Calu3 (cell line): ENCODE data around the gene ACTA2. TPM values are rescaled to one million over a fixed set of nuclear protein-coding genes. Genes with fewer than 3 reads are reported as not detected.

Source experiments
- BruUV-seq: library from RNA; stranded (reverse); fragments of 400-500 nt; replicated peaks from 2 replicates; lab custom pipeline; 2021; lab: Mats Ljungman, UMichigan
- CTCF ChIA-PET: fragments of 300-600 bp; sonication (Branson Sonifier 250); formaldehyde crosslinking; loops from one replicate; lab custom pipeline; 2022; ENCODE audit warnings: antibody characterized with exemption; lab: Charles Lee
- DNase-seq: peaks from one replicate; pipeline ENCODE4 v3.0.0; 2022
- H3K27ac Mint-ChIP-seq: one replicate; pipeline ENCODE4 v1.8.0; 2022; ENCODE audit warnings: mixed read lengths; ENCODE audit not compliant: unreplicated experiment
- H3K27me3 Mint-ChIP-seq: one replicate; pipeline ENCODE4 v1.8.0; 2022; ENCODE audit warnings: mixed read lengths; ENCODE audit not compliant: unreplicated experiment
- H3K36me3 Mint-ChIP-seq: one replicate; pipeline ENCODE4 v1.8.0; 2022; ENCODE audit warnings: mild to moderate bottlenecking, moderate library complexity, mixed read lengths; ENCODE audit not compliant: insufficient read depth, unreplicated experiment
- H3K4me1 Mint-ChIP-seq: one replicate; pipeline ENCODE4 v1.8.0; 2022; ENCODE audit warnings: mild to moderate bottlenecking, low read depth, mixed read lengths; ENCODE audit not compliant: unreplicated experiment
- H3K4me3 Mint-ChIP-seq: one replicate; pipeline ENCODE4 v1.8.0; 2022; ENCODE audit warnings: mild to moderate bottlenecking, low read depth, moderate library complexity, mixed read lengths; ENCODE audit not compliant: unreplicated experiment
- H3K9me3 Mint-ChIP-seq: one replicate; pipeline ENCODE4 v1.8.0; 2022; ENCODE audit warnings: low read depth, mixed read lengths; ENCODE audit not compliant: unreplicated experiment
- CTCF ChIP-seq: fragments of 200-600 bp; IDR thresholded peaks from one replicate; pipeline ENCODE4 v1.8.0; 2022; ENCODE audit warnings: antibody characterized with exemption; ENCODE audit not compliant: unreplicated experiment
- intact Hi-C: fragments of 100-400 bp; cut with micrococcal nuclease; formaldehyde crosslinking; loops from one replicate; pipeline ENCODE4 v1.10.0; 2022; ENCODE audit not compliant: unreplicated experiment
- total RNA-seq: library from RNA; stranded (reverse); gene quantifications from 2 replicates; pipeline ENCODE4 v1.2.3, GENCODE V29; 2022

ACTA2 gene
- total RNA-seq, 1 experiment from 2014 or later = 1.0 TPM

- H3K4me3 Mint-ChIP-seq = no peak overlapping the region
- no peaks in the 10 kb centered on the region for H3K9me3 Mint-ChIP-seq
- TF ChIP-seq CTCF = no peak
- DNase-seq = no peak
- peaks cover 7% of the 10 kb centered on the region for H3K4me1 Mint-ChIP-seq
- no peaks in the 10 kb centered on the region for H3K36me3 Mint-ChIP-seq
- CTCF ChIA-PET = no interaction called here
- no TSS peak for BruUV-seq
- intact Hi-C loops = no loop called here
- no peaks in the 10 kb centered on the region for H3K27me3 Mint-ChIP-seq
- H3K27ac Mint-ChIP-seq = no peak overlapping the region
Measured at GRCh38 chr10:88919041-88919440, 33.5 kb downstream of the ACTA2 start.

GRCh38 chr10:88918191-88918905, 34.2 kb downstream of the ACTA2 start:
- Mint-ChIP-seq H3K36me3 (no peaks in the 10 kb centered on the region), H3K4me1 (peaks cover under 1% of the 10 kb centered on the region), H3K27ac (no peak overlapping the region), H3K4me3 (no peak overlapping the region), H3K27me3 (no peaks in the 10 kb centered on the region), H3K9me3 (no peaks in the 10 kb centered on the region)
- BruUV-seq = no TSS peak
- no peak for TF ChIP-seq CTCF
- DNase-seq = no peak
- intact Hi-C loops = no loop called here
- CTCF ChIA-PET = no interaction called here

GRCh38 chr10:88916986-88917385, 35.6 kb downstream of the ACTA2 start:
- CTCF ChIA-PET = no interaction called here
- no peaks in the 10 kb centered on the region for H3K9me3 Mint-ChIP-seq
- H3K4me3 Mint-ChIP-seq = no peak overlapping the region
- intact Hi-C loops = no loop called here
- no peak overlapping the region for H3K27ac Mint-ChIP-seq
- no peaks in the 10 kb centered on the region for H3K4me1 Mint-ChIP-seq
- no peaks in the 10 kb centered on the region for H3K27me3 Mint-ChIP-seq
- no peak for DNase-seq
- H3K36me3 Mint-ChIP-seq = no peaks in the 10 kb centered on the region
- no TSS peak for BruUV-seq
- no peak for TF ChIP-seq CTCF

GRCh38 chr10:88916231-88916630, 36.3 kb downstream of the ACTA2 start:
- Mint-ChIP-seq H3K9me3 (no peaks in the 10 kb centered on the region), H3K27ac (no peak overlapping the region)
- BruUV-seq = no TSS peak

More at GRCh38 chr10:88916231-88916630, 36.3 kb downstream of the ACTA2 start:
- Mint-ChIP-seq H3K27me3 (no peaks in the 10 kb centered on the region), H3K36me3 (no peaks in the 10 kb centered on the region), H3K4me1 (no peaks in the 10 kb centered on the region), H3K4me3 (no peak overlapping the region)
- DNase-seq = no peak
- CTCF ChIA-PET = no interaction called here
- intact Hi-C loops = no loop called here
- TF ChIP-seq CTCF = no peak
